Endothelial cell of umbilical vein (primary cell): ENCODE measurements around the gene SLC9A9. TPM values are rescaled to one million over a fixed set of nuclear protein-coding genes. Genes with fewer than 3 reads are reported as not detected.

Experiments used
- BruUV-seq: library from RNA; stranded (reverse); fragments of 400-500 nt; replicated peaks from 2 replicates; lab custom pipeline; 2021; lab: Mats Ljungman, UMichigan
- CTCF ChIA-PET: fragments of 300-600, 350-600 bp; sonication (Branson Sonifier 250); formaldehyde crosslinking; loops from one replicate; lab custom pipeline; 2021; ENCODE audit warnings: antibody characterized with exemption, inconsistent platforms; lab: Charles Lee
- POLR2A ChIA-PET: fragments of 300-600, 350-600 bp; sonication (Branson Sonifier 250); formaldehyde crosslinking; loops from one replicate; lab custom pipeline; 2021; ENCODE audit warnings: antibody characterized with exemption, inconsistent platforms; lab: Charles Lee
- DNase-seq: peaks from one replicate; pipeline ENCODE4 v3.0.0-alpha.2; 2011; ENCODE audit warnings: low read depth, low spot score
- FAIRE-seq: peaks from 2 replicates; lab custom pipeline; 2011; peaks lifted over from hg19 to GRCh38; lab: Jason Lieb, UNC
- H2AFZ ChIP-seq: 2 replicates; pipeline ENCODE4 v1.6.0; 2012; ENCODE audit warnings: low read depth, low read length, control low read depth, inconsistent platforms
- H3K27ac ChIP-seq: 2 replicates; pipeline ENCODE4 v1.5.1; 2011; ENCODE audit warnings: low read depth, mild to moderate bottlenecking, control low read depth, low read length, moderate library complexity; ENCODE audit not compliant: insufficient read depth
- H3K27me3 ChIP-seq, 2 experiments: 2 replicates each; pipeline versions ENCODE4 v1.6.0 to v1.6.1; 2011; ENCODE audit warnings: low read length in 2 of 2, mixed read lengths in 1 of 2; ENCODE audit not compliant: control insufficient read depth in 2 of 2, insufficient read depth in 2 of 2
- H3K36me3 ChIP-seq, 2 experiments: 2 replicates in 1 of 2; 3 replicates in 1 of 2; pipeline ENCODE4 v1.5.1; 2011; ENCODE audit warnings: low read length in 2 of 2, mild to moderate bottlenecking in 1 of 2, moderate library complexity in 1 of 2; ENCODE audit not compliant: control insufficient read depth in 2 of 2, insufficient read depth in 2 of 2; ENCODE audit errors: extremely low read depth in 1 of 2
- H3K4me1 ChIP-seq: 3 replicates; pipeline ENCODE4 v1.5.1; 2011; ENCODE audit warnings: mild to moderate bottlenecking, low read length; ENCODE audit not compliant: control insufficient read depth, insufficient read depth; ENCODE audit errors: extremely low read depth
- H3K4me2 ChIP-seq: 2 replicates; pipeline ENCODE4 v1.6.1; 2011; ENCODE audit warnings: low read length, control low read depth, mixed read lengths; ENCODE audit not compliant: insufficient read depth
- H3K4me3 ChIP-seq, 3 experiments: fragments of 200-600 bp in 1 of 3; sonication (generic), shearing (Covaris generic) in 1 of 3; replicated peaks in 1 of 3; 2 replicates each; pipeline ENCODE4 v1.5.1; 2011 to 2016; ENCODE audit warnings: control low read depth in 3 of 3, low read length in 3 of 3, mild to moderate bottlenecking in 2 of 3, inconsistent platforms in 1 of 3, low read depth in 1 of 3, moderate library complexity in 1 of 3; ENCODE audit not compliant: insufficient read depth in 1 of 3
- H3K79me2 ChIP-seq: 2 replicates; pipeline ENCODE4 v1.6.0; 2012; ENCODE audit warnings: low read length, inconsistent platforms; ENCODE audit not compliant: control insufficient read depth, insufficient read depth
- H3K9ac ChIP-seq: replicated peaks from 2 replicates; pipeline ENCODE3; 2011; ENCODE audit warnings: low read length, control low read depth; ENCODE audit not compliant: insufficient read depth; ENCODE audit errors: extremely low read depth
- H3K9me1 ChIP-seq: replicated peaks from 3 replicates; pipeline ENCODE4 v1.6.0; 2011; ENCODE audit warnings: mild to moderate bottlenecking, low read length; ENCODE audit not compliant: control insufficient read depth, insufficient read depth; ENCODE audit errors: extremely low read depth
- H3K9me3 ChIP-seq: replicated peaks from 2 replicates; pipeline ENCODE4 v1.5.1; 2012; ENCODE audit warnings: low read length, inconsistent platforms; ENCODE audit not compliant: control insufficient read depth, insufficient read depth
- H4K20me1 ChIP-seq: replicated peaks from 2 replicates; pipeline ENCODE3; 2011; ENCODE audit warnings: mild to moderate bottlenecking, low read length; ENCODE audit not compliant: control insufficient read depth, insufficient read depth; ENCODE audit errors: extremely low read depth
- CTCF ChIP-seq, 2 donors: IDR thresholded peaks; 1 replicate in 1 of 2; 2 replicates in 1 of 2; pipeline ENCODE4 v1.5.1; 2011; ENCODE audit warnings: low read length in 2 of 2, mild to moderate bottlenecking in 2 of 2, moderate library complexity in 2 of 2, control low read depth in 1 of 2, inconsistent platforms in 1 of 2, low read depth in 1 of 2; ENCODE audit not compliant: insufficient read depth in 1 of 2; ENCODE audit errors: extremely low read depth in 1 of 2
- EZH2 ChIP-seq: IDR thresholded peaks from 2 replicates; pipeline ENCODE4 v1.6.1; 2012; ENCODE audit warnings: borderline replicate concordance, low read depth, mild to moderate bottlenecking, moderate library complexity, low read length, inconsistent platforms; ENCODE audit not compliant: severe bottlenecking
- FOS ChIP-seq: IDR thresholded peaks from 2 replicates; pipeline ENCODE4 v1.6.1; 2011; ENCODE audit warnings: mild to moderate bottlenecking, low read length, moderate library complexity, borderline replicate concordance; ENCODE audit not compliant: insufficient read depth
- GATA2 ChIP-seq: IDR thresholded peaks from 2 replicates; pipeline ENCODE4 v1.7.0; 2011; ENCODE audit warnings: low read depth, mild to moderate bottlenecking, moderate library complexity, mixed read lengths, low read length; ENCODE audit not compliant: insufficient read length, insufficient read depth
- JUN ChIP-seq: IDR thresholded peaks from 2 replicates; pipeline ENCODE4 v1.6.1; 2011; ENCODE audit warnings: borderline replicate concordance, low read depth; ENCODE audit not compliant: insufficient read length, insufficient read depth
- MAX ChIP-seq: IDR thresholded peaks from 2 replicates; pipeline ENCODE4 v1.6.1; 2011; ENCODE audit not compliant: insufficient read depth, insufficient read length
- MYC ChIP-seq: IDR thresholded peaks from one replicate; pipeline ENCODE4 v1.6.1; 2011; ENCODE audit warnings: mild to moderate bottlenecking, low read depth, low read length
- POLR2A ChIP-seq: IDR thresholded peaks from 2 replicates; pipeline ENCODE4 v1.6.1; 2012; ENCODE audit warnings: low read depth, mild to moderate bottlenecking, control low read depth, low read length
- POLR2AphosphoS5 ChIP-seq: IDR thresholded peaks from 2 replicates; pipeline ENCODE4 v1.6.1; 2012; ENCODE audit warnings: low read depth, mild to moderate bottlenecking, control low read depth, low read length, moderate library complexity; ENCODE audit not compliant: insufficient read depth
- dilution Hi-C: fragments of 300-500 bp; cut with MboI; formaldehyde crosslinking; loops from one replicate; pipeline ENCODE4 v1.15.0; 2019; ENCODE audit warnings: low sequenced_read_pairs; ENCODE audit not compliant: extremely low pct_ligation_motif_present
- intact Hi-C: fragments of 100-400 bp; cut with micrococcal nuclease; formaldehyde crosslinking; loops from one replicate; pipeline ENCODE4 v1.10.0; 2022
- polyA plus RNA-seq, 4 experiments: library from polyadenylated mRNA; depleted of rRNA in 3 of 4; stranded (reverse) in 3 of 4; unstranded in 1 of 4; fragments of >200 nt; gene quantifications; 2 replicates each; pipeline versions ENCODE4 v1.2.1 to v1.2.3, GENCODE V29; 2011 to 2012; ENCODE audit warnings: missing spikeins in 1 of 4
- total RNA-seq: library from RNA; stranded (reverse); gene quantifications from 2 replicates; pipeline ENCODE4 v1.2.3, GENCODE V29; 2021

SLC9A9 gene
- total and polyA plus RNA-seq, 2 donors (not counting 3 experiments of a cell fraction or from before 2014, with no cell fraction given), result 1.5 to 1.8 TPM

- BruUV-seq, result no TSS peak
- CTCF ChIA-PET, result interaction anchor here (1.3 to 2.1 kb wide), 4 partner anchors 9 to 220 kb away, joined by 3 to 8 read pairs (median 6); no protein-coding TSS in a partner anchor
- H3K4me2 ChIP-seq, result no peak overlapping the region
- no peaks in the 10 kb centered on the region for H3K9me1 ChIP-seq
- dilution Hi-C loops, result no loop called here
- TF ChIP-seq MYC, result no peak
- TF ChIP-seq MAX, result no peak
- TF ChIP-seq JUN, result no peak
- no peak for TF ChIP-seq GATA2
- TF ChIP-seq FOS, result no peak
- TF ChIP-seq POLR2A, result no peak
- TF ChIP-seq POLR2AphosphoS5, result no peak
- TF ChIP-seq EZH2, result no peak
- TF ChIP-seq CTCF (IDR thresholded peaks at IDR 0.05; ENCODE audit: extremely low read depth in 1 of 2, insufficient read depth in 1 of 2, low read depth in 1 of 2, low read length in 2 of 2), result no peak
- H3K9ac ChIP-seq, result no peak overlapping the region
- H2AFZ ChIP-seq, result no peak overlapping the region
- intact Hi-C loops, result no loop called here
- H3K27ac ChIP-seq, result no peak overlapping the region
- H3K4me3 ChIP-seq, result no peak overlapping the region
- no peaks in the 10 kb centered on the region for H3K36me3 ChIP-seq
- H3K9me3 ChIP-seq, result no peaks in the 10 kb centered on the region
- DNase-seq, result no peak
- H3K4me1 ChIP-seq, result no peaks in the 10 kb centered on the region
- no peak for FAIRE-seq
- H4K20me1 ChIP-seq, result no peaks in the 10 kb centered on the region
- H3K27me3 ChIP-seq, result no peaks in the 10 kb centered on the region
- POLR2A ChIA-PET, result no interaction called here
- H3K79me2 ChIP-seq, result no peaks in the 10 kb centered on the region
These were observed 239.3 kb downstream of the SLC9A9 start for GRCh38 chr3:143608966-143609365.
